K562 (cell line): ENCODE measurements around the gene PPIAL4G.
"Not testable (repeated sequence)": the region's sequence is repeated elsewhere in the genome, so short reads cannot be mapped to it uniquely, and the experiment has no call there.

Source experiments
- ATF1 ChIP-seq, 2 experiments: fragments of 450-650 bp in 1 of 2; IDR thresholded peaks; 2 replicates each; pipeline ENCODE4 v1.6.1; 2016; ENCODE audit warnings: missing compliant biosample characterization in 1 of 2, missing genetic modification characterization in 1 of 2
- BCOR ChIP-seq: fragments of 450-650 bp; IDR thresholded peaks from 2 replicates; pipeline ENCODE4 v1.6.1; 2016
- CC2D1A ChIP-seq: fragments of 450-650 bp; IDR thresholded peaks from 2 replicates; pipeline ENCODE4 v1.6.1; 2017; ENCODE audit warnings: mild to moderate bottlenecking
- CEBPB ChIP-seq: fragments of 450-650 bp; IDR thresholded peaks from 2 replicates; pipeline ENCODE4 v1.6.1; 2016; ENCODE audit warnings: missing genetic modification characterization, missing compliant biosample characterization
- KDM1A ChIP-seq, 2 experiments: fragments of 450-650 bp; IDR thresholded peaks; 2 replicates each; pipeline ENCODE4 v1.6.1; 2016; ENCODE audit warnings: mild to moderate bottlenecking in 2 of 2
- MTA3 ChIP-seq: fragments of 450-650 bp; formaldehyde crosslinking; IDR thresholded peaks from 2 replicates; pipeline ENCODE4 v1.6.1; 2017; ENCODE audit warnings: mild to moderate bottlenecking, borderline replicate concordance
- POLR2A ChIP-seq: fragments of 450-650 bp; conservative IDR thresholded peaks from 2 replicates; pipeline ENCODE4 v1.6.1; 2016
- RFX1 ChIP-seq: fragments of 450-650 bp; IDR thresholded peaks from 2 replicates; pipeline ENCODE4 v1.6.1; 2016; ENCODE audit warnings: mild to moderate bottlenecking, moderate library complexity
- SIX5 ChIP-seq, 2 experiments: IDR thresholded peaks; 2 replicates each; pipeline ENCODE4 v1.6.1; 2011; ENCODE audit warnings: low read length in 2 of 2, borderline replicate concordance in 1 of 2, low read depth in 1 of 2, mild to moderate bottlenecking in 1 of 2, moderate library complexity in 1 of 2; ENCODE audit not compliant: insufficient read depth in 1 of 2
- SLC30A9 ChIP-seq: fragments of 250-450 bp; sonication (Bioruptor Pico); IDR thresholded peaks from 2 replicates; pipeline ENCODE4 v1.8.0; 2022; ENCODE audit warnings: mild to moderate bottlenecking, moderate library complexity
- ZNF324 ChIP-seq: fragments of 250-450 bp; sonication (Bioruptor Pico); IDR thresholded peaks from 2 replicates; pipeline ENCODE4 v1.4.0; 2020; ENCODE audit warnings: mild to moderate bottlenecking
- ZNF717 ChIP-seq: fragments of 250-450 bp; sonication (Bioruptor Pico); IDR thresholded peaks from 2 replicates; pipeline ENCODE4 v1.5.0; 2021
- TF ChIP-seq, protein P1 (sequence below), 3 experiments: IDR thresholded peaks in 2 of 3; conservative IDR thresholded peaks in 1 of 3; 2 replicates each; pipeline ENCODE4 v1.5.1; 2011 to 2012; ENCODE audit warnings: low read length in 3 of 3, mild to moderate bottlenecking in 3 of 3, control low read depth in 2 of 3, improper control_type of control experiment in 1 of 3, inconsistent platforms in 1 of 3, low read depth in 1 of 3, mixed read lengths in 1 of 3, moderate library complexity in 1 of 3; ENCODE audit not compliant: insufficient read depth in 2 of 3
- TF ChIP-seq, protein P2 (sequence below): sonication (generic); formaldehyde crosslinking; IDR thresholded peaks from 2 replicates; pipeline ENCODE4 v1.8.1; 2023; ENCODE audit warnings: mild to moderate bottlenecking, missing genetic modification reagents

DNA sequence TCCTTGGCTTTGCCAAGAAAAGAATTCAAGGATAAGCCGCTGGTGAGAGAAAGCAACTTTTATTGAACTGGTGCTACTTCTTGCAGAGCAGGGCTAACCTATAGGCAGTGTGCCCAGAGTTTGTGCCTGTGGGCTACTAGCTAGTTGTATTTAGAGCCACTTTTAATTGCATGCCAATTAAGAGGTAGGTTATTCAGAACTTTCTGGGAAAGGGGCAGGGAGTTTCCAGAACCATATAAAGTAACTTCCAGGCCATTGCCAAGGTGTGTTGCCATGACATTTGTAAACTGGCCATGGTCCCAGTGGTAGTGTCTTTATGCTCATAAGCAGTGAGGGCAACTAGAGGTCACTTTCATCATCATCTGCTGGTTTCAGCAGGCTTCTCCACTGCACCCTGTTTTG is 50.2 kb downstream of the PPIAL4G start:
- TF ChIP-seq SLC30A9 (CRISPR knock-in tag); CEBPB; MTA3; ZNF717 (CRISPR knock-in tag); CC2D1A; KDM1A (IDR thresholded peaks at IDR 0.05); POLR2A; ATF1 (CRISPR knock-in tag; IDR thresholded peaks at IDR 0.05); ATF1 (tag; IDR thresholded peaks at IDR 0.05); RFX1; BCOR; SIX5 (IDR thresholded peaks at IDR 0.05; ENCODE audit: borderline replicate concordance in 1 of 2, insufficient read depth in 1 of 2, low read depth in 1 of 2, low read length in 2 of 2); ZNF324: not testable (repeated sequence)
- TF ChIP-seq, protein P1, sequence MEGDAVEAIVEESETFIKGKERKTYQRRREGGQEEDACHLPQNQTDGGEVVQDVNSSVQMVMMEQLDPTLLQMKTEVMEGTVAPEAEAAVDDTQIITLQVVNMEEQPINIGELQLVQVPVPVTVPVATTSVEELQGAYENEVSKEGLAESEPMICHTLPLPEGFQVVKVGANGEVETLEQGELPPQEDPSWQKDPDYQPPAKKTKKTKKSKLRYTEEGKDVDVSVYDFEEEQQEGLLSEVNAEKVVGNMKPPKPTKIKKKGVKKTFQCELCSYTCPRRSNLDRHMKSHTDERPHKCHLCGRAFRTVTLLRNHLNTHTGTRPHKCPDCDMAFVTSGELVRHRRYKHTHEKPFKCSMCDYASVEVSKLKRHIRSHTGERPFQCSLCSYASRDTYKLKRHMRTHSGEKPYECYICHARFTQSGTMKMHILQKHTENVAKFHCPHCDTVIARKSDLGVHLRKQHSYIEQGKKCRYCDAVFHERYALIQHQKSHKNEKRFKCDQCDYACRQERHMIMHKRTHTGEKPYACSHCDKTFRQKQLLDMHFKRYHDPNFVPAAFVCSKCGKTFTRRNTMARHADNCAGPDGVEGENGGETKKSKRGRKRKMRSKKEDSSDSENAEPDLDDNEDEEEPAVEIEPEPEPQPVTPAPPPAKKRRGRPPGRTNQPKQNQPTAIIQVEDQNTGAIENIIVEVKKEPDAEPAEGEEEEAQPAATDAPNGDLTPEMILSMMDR (IDR thresholded peaks at IDR 0.05 in 2 of 3, conservative IDR thresholded peaks at IDR 0.05 in 1 of 3; ENCODE audit: insufficient read depth in 2 of 3, low read depth in 1 of 3, low read length in 3 of 3), result not testable (repeated sequence)
- TF ChIP-seq, protein P2, sequence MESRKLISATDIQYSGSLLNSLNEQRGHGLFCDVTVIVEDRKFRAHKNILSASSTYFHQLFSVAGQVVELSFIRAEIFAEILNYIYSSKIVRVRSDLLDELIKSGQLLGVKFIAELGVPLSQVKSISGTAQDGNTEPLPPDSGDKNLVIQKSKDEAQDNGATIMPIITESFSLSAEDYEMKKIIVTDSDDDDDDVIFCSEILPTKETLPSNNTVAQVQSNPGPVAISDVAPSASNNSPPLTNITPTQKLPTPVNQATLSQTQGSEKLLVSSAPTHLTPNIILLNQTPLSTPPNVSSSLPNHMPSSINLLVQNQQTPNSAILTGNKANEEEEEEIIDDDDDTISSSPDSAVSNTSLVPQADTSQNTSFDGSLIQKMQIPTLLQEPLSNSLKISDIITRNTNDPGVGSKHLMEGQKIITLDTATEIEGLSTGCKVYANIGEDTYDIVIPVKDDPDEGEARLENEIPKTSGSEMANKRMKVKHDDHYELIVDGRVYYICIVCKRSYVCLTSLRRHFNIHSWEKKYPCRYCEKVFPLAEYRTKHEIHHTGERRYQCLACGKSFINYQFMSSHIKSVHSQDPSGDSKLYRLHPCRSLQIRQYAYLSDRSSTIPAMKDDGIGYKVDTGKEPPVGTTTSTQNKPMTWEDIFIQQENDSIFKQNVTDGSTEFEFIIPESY (CRISPR knock-in tag), result not testable (repeated sequence)
